ENCODE data around the gene TBX10.
"Not testable (repeated sequence)": the region's sequence is repeated elsewhere in the genome, so short reads cannot be mapped to it uniquely, and the experiment has no call there.

The TBX10 gene

DNA sequence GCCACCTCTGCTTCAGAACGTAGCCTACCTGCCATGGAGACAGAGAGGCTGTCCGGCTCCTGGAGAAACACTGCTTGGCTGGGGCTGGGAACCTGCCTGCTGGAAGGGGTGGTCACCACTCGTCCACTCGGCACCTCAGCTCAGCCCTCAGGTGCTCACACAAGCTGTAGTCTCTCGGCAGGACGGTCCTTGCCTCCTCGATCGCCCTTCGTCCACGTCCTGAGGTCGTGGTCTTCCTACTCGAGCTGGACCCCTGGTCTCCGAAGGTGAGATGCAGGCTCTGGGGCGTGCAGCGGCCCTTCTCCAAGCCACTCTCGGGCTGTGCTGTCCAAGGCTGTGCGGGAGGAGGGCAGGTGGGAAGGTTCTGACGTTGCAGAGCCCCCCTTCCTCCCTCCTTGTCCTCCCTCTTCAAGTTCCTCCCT, at the start of gene TBX10:
TSS of gene TBX10 (minus strand) at position 326 of the 422 bp plus-strand sequence. CDS start at position 35, 291 bp downstream.
- no peak for DNase-seq (ENCODE audit: low read depth, low spot score)

- no peak for DNase-seq (ENCODE audit: low read depth, low spot score)
Measured at GRCh38 chr11:67689178-67689577, 49.6 kb upstream of the TBX10 start.

DNA sequence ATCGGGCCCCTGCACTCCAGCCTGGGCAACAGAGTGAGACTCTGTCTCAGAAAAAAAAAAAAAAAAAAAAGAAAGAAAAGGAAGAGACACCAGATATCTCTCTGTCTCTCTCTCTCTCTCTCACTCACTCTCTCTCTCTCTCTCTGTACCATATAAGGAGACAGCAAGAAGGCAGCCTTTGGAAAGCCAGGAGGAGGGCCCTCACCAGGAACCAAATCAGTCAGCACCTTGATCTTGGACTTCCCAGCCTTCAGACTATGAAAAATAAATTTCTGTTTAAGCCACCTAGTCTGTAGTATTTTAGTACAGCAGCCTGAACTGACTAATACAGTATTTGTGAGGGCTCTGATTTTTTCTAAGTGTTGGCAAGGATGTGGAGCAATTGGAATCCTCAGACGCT, 48.4 kb upstream of the TBX10 start:
- no peak for DNase-seq (ENCODE audit: low read depth, low spot score)

DNA sequence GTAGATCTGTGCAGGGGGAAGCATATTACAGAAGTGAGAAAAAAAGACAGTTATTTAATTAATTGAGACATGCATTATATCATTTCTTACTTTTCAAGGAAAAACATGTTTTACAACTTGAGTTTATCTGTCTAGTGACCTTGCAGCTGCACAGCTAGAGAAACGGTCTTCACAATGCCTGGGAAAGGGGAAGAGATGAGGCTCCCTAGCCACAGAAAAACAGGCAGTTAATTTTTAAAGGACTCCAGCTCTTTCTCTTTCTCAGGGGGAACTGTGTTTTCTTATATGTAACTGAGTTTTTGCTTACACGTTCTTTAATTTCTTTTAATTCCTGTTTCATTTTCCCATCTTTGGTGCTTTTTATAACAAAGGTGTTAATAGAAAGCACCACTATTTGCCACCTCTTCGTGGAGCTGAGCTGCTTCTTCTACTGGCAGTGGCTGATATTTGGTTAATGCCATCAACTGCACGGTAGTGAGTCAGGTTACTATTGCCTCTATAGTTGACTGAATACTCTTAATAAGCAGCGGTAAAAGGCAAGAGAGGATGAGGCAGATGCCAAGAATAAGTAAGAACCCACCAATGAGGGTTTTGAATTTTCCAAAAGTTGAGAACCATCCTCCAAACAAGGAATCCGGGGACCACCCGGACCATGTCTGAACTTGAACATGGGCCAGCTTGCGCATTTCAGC, 46.2 kb upstream of the TBX10 start:
- not testable (repeated sequence) for DNase-seq (ENCODE audit: low read depth, low spot score)

- not testable (repeated sequence) for DNase-seq (ENCODE audit: low read depth, low spot score)
Measured at GRCh38 chr11:67682126-67683034, 42.8 kb upstream of the TBX10 start.

DNA sequence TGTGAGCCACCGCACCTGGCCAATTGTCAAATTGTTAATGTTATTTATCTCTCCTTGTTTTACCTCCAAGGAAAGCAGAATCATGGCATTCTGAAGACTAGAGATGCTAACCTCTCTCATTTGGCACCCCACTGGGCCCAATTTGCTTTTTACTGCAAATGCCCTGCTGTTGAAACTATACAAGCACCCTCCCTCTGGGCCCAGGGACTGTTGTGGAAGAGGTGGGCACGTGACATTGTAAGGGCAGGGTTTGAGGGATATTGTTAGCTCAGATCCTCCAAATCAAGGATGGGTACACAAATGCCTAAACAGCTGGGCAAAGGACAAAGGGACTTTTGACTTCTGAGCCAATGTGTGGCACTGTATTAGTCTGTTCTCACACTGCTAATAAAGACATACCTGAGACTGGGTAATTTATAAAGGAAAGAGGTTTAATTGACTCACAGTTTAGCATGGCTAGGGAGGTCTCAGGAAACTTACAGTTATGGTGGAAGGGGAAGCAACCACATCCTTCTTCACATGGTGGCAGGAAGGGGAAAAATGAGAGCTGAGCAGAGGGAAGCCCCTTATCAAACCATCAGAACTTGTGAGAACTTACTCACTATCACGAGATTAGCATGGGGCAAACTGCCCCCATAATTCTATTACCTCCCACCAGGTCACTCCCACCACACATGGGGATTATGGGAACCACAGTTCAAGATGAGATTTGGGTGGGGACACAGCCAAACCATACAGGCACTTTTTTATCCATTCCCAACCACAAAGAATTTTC, 41.3 kb upstream of the TBX10 start:
- DNase-seq (ENCODE audit: low read depth, low spot score), result no peak

GRCh38 chr11:67675058-67675747, 35.6 kb upstream of the TBX10 start:
- no peak for DNase-seq (ENCODE audit: low read depth, low spot score)

DNA sequence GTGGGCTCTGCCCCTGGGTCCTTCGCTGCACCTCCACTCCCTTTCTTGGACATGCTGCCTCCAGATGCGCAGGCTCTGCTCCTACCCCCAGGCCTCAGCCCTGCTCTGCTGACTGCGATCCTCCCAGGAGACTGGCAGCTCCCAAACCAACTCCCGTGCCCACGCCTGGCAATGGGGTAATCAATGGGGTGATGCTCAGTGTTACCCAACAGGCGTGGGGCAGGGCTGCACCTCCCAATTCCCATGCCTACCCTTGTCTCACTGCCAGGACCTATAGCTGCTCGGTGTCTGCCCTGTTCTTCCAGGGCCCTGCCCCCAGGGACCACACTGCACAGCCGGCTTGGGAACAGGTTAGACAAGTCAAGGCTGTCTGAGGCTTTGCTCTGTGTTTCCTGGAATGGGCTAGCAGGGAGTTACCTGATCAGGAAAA, 34.9 kb upstream of the TBX10 start, which contains the start of gene ALDH3B2:
TSS of gene ALDH3B2 (minus strand) at position 182 of the 430 bp plus-strand sequence. CDS start 7,688 bp downstream, outside the sequence.
- DNase-seq (ENCODE audit: low read depth, low spot score), result no peak

GRCh38 chr11:67673902-67674301, 34.3 kb upstream of the TBX10 start:
- DNase-seq (ENCODE audit: low read depth, low spot score), result no peak

DNA sequence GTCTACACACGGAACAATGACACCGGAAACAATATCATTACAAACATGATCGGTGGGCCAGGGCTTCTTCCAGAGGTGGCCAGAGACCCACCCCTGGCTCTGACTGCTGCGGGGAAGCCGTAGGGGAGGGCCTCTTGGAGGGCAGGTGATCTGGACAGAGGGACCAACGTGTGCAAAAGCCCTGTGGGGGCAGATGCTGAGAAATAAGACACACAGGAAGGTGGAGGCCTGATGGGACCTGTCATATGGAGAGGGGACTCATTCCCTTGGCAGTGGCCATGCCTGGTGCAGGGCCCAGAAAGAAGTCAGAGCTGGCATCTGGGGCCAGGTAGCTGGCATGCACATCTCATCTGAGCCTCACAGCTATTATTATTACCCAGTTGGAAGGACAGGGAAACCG, 33.8 kb upstream of the TBX10 start:
- DNase-seq (ENCODE audit: low read depth, low spot score), result no peak

GRCh38 chr11:67671211-67671520, 31.6 kb upstream of the TBX10 start:
- DNase-seq (ENCODE audit: low read depth, low spot score), result no peak

DNA sequence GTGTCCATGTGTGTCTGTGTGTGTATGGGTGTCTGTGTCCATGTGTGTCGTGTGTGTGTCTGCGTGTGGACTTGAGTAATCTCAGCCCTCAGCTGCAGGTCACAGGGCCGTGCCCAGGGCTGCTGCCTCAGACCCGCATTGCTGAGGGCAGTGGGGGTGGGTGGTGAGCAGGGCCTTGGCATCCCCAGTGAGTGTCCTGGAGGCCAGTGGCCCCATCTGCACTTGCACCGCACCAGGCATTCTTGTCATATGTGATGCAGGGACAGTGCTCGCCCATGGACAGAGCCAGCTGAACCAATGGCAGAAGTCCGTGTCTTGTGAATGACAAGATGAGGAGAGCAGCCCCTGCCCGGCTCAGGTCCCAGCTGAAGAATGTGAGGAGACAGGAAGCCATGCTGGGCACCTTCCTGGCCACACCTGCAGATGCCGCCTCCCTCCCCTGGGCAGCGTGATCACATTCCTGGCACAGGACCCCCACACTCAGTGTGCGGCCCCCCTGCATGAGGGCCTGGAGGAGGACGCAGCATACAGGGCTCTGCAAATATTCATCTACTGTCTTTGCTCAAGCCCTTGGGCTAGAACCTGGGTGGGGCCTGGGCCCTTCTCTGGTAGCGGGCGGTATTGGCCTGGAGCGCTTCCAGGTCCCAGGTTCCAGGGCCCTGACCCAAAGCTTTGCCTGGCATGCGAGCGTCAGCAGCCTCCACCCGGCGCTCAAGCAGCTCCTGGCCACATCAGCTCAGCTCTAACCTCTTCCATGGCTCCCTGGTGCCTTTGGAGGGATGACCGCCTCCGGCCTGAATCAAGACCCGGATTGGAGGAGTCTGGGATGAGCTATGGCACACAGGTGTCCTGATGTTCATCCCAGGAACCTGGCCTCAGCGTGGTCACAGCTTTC, 31.0 kb upstream of the TBX10 start:
- DNase-seq (ENCODE audit: low read depth, low spot score), result no peak

DNA sequence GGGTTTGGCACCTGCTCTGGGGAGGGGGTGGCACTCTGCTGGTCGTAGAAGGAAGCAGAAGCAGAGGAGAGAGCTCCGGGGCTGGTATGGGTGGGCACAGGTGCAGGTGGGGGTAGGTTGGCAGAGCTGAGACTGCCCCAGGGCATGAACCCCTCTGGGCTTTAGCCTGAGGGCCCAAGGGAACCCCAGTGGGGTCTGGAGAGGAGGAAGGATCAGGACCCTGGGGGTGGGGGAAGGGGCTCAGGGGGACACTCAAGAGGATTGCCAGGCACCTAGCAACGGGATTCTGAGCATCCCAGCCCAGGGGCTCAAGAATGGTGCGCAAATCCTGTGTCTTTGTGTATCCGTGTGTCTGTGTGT, 28.6 kb upstream of the TBX10 start:
- DNase-seq (ENCODE audit: low read depth, low spot score), result no peak

GRCh38 chr11:67667490-67668191, 28.1 kb upstream of the TBX10 start:
- no peak for DNase-seq (ENCODE audit: low read depth, low spot score)

- no peak for DNase-seq (ENCODE audit: low read depth, low spot score)
Measured at GRCh38 chr11:67666676-67667489, 27.3 kb upstream of the TBX10 start.

GRCh38 chr11:67666303-67666645, 26.7 kb upstream of the TBX10 start:
- no peak for DNase-seq (ENCODE audit: low read depth, low spot score)

DNA sequence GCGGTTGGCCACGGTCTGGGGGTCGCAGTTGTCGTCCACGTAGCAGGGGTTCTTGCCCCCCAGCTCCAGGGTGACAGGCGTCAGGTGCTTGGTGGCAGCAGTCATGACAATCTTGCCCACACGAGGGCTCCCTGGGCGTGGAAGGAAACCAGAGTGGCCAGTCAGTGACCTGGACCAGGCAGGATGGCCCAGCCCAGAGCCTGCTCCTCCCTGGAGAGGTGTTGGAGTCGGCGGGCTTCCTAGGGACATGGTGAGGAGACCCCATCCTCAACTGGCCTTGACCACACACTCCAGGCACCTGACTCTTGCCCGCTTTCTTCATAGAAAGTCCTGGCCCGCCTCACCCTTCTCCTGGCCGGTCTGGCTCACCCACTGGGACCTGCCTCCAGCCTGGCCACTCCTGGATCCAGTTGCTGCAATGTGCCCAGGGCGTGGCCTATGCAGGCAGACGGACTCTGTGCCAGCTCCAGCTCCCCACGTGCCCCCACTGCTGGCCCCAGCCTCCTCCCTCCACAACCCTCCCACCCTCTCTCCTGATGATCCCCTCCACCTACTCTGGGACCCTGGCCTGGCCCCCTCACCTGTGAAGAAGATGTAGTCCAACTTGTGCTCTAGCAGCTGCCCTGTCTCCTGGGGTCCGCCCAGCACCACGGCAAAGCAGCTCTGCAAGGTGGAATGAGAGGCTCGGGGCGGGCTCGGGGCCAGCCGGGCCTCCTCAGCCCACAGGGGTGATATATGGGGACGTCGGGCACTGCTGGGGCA, 26.2 kb upstream of the TBX10 start:
- no peak for DNase-seq (ENCODE audit: low read depth, low spot score)
